Measurements from ENCODE around the gene HEATR5A.

DNA sequence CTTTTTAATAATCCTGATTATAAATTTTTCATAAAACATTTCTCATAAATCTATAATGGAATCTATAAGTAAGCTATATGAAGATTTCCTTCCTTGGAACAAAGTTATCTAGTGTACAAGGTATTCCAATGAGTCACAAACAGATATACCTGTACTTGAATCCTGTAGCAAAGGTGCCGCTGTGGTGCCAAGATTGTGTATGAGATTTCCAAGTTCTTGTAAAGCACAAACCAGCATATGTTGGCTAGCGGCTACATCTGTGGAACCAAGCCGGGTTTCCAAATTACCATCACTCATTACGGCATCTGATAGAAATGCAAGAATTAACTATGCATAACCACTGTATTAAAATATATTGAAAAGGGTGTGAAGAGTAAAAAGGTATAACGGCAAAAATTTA is 34.1 kb downstream of the HEATR5A start:
- TF ChIP-seq, protein P1, sequence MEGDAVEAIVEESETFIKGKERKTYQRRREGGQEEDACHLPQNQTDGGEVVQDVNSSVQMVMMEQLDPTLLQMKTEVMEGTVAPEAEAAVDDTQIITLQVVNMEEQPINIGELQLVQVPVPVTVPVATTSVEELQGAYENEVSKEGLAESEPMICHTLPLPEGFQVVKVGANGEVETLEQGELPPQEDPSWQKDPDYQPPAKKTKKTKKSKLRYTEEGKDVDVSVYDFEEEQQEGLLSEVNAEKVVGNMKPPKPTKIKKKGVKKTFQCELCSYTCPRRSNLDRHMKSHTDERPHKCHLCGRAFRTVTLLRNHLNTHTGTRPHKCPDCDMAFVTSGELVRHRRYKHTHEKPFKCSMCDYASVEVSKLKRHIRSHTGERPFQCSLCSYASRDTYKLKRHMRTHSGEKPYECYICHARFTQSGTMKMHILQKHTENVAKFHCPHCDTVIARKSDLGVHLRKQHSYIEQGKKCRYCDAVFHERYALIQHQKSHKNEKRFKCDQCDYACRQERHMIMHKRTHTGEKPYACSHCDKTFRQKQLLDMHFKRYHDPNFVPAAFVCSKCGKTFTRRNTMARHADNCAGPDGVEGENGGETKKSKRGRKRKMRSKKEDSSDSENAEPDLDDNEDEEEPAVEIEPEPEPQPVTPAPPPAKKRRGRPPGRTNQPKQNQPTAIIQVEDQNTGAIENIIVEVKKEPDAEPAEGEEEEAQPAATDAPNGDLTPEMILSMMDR (IDR thresholded peaks at IDR 0.05) = no peak
- no peak for TF ChIP-seq POLR2A (IDR thresholded peaks at IDR 0.05)

Measured in right lobe of liver (tissue), 4 donors.